Keratinocyte (primary cell): Measurements from ENCODE around the gene PCTP. TPM values are rescaled to one million over a fixed set of nuclear protein-coding genes. Genes with fewer than 3 reads are reported as not detected.

ENCODE experiments used
- DNase-seq: peaks from one replicate; pipeline ENCODE4 v3.0.0-alpha.2; 2011; ENCODE audit warnings: low read depth, missing footprints, low spot score
- FAIRE-seq: peaks from 2 replicates; lab custom pipeline; 2011; peaks lifted over from hg19 to GRCh38; lab: Jason Lieb, UNC
- H2AFZ ChIP-seq: 2 replicates; pipeline ENCODE4 v1.6.0; 2012; ENCODE audit warnings: low read length, control low read depth, inconsistent platforms; ENCODE audit not compliant: control insufficient read depth
- H3K27ac ChIP-seq: 2 replicates; pipeline ENCODE4 v1.5.1; 2011; ENCODE audit warnings: low read length; ENCODE audit not compliant: control insufficient read depth, insufficient read depth
- H3K27me3 ChIP-seq: 3 replicates; pipeline ENCODE4 v1.6.0; 2011; ENCODE audit warnings: low read length; ENCODE audit not compliant: control insufficient read depth, insufficient read depth; ENCODE audit errors: extremely low read depth
- H3K36me3 ChIP-seq, 2 experiments: 2 replicates in 1 of 2; 3 replicates in 1 of 2; pipeline ENCODE4 v1.5.1; 2011; ENCODE audit warnings: low read length in 2 of 2, mild to moderate bottlenecking in 1 of 2; ENCODE audit not compliant: control insufficient read depth in 2 of 2, insufficient read depth in 2 of 2; ENCODE audit errors: extremely low read depth in 1 of 2
- H3K4me1 ChIP-seq: 3 replicates; pipeline ENCODE4 v1.5.1; 2011; ENCODE audit warnings: low read length; ENCODE audit not compliant: control insufficient read depth, insufficient read depth; ENCODE audit errors: extremely low read depth
- H3K4me2 ChIP-seq: 3 replicates; pipeline ENCODE4 v1.6.0; 2011; ENCODE audit warnings: low read depth, low read length; ENCODE audit not compliant: control insufficient read depth, insufficient read depth; ENCODE audit errors: extremely low read depth
- H3K4me3 ChIP-seq, 3 experiments: fragments of 200-600 bp in 1 of 3; sonication (generic) in 1 of 3; 2 replicates in 2 of 3; 3 replicates in 1 of 3; pipeline ENCODE4 v1.5.1; 2011 to 2016; ENCODE audit warnings: low read length in 3 of 3, mild to moderate bottlenecking in 3 of 3, control low read depth in 2 of 3, inconsistent platforms in 1 of 3, low read depth in 1 of 3, mixed read lengths in 1 of 3, mixed run types in 1 of 3, moderate library complexity in 1 of 3; ENCODE audit not compliant: control insufficient read depth in 2 of 3, insufficient read depth in 2 of 3; ENCODE audit errors: extremely low read depth in 1 of 3
- H3K79me2 ChIP-seq: 2 replicates; pipeline ENCODE4 v1.6.0; 2012; ENCODE audit warnings: low read length; ENCODE audit not compliant: control insufficient read depth, insufficient read depth
- H3K9ac ChIP-seq: 3 replicates; pipeline ENCODE4 v1.6.0; 2011; ENCODE audit warnings: low read length; ENCODE audit not compliant: control insufficient read depth, insufficient read depth; ENCODE audit errors: extremely low read depth
- H3K9me1 ChIP-seq: 3 replicates; pipeline ENCODE4 v1.6.0; 2011; ENCODE audit warnings: low read length; ENCODE audit not compliant: control insufficient read depth, insufficient read depth; ENCODE audit errors: extremely low read depth
- H3K9me3 ChIP-seq: 2 replicates; pipeline ENCODE4 v1.5.1; 2012; ENCODE audit warnings: low read depth, low read length; ENCODE audit not compliant: control insufficient read depth
- H4K20me1 ChIP-seq: 3 replicates; pipeline ENCODE4 v1.6.0; 2011; ENCODE audit warnings: low read length; ENCODE audit not compliant: control insufficient read depth, insufficient read depth; ENCODE audit errors: extremely low read depth
- EZH2 ChIP-seq: IDR thresholded peaks from one replicate; pipeline ENCODE4 v1.6.1; 2012; ENCODE audit warnings: inconsistent platforms, mild to moderate bottlenecking, low read length, moderate library complexity
- dilution Hi-C: fragments of 300-500 bp; cut with MboI; formaldehyde crosslinking; loops from one replicate; pipeline ENCODE4 v1.7.0; 2020; ENCODE audit warnings: low sequenced_read_pairs; ENCODE audit not compliant: extremely low pct_ligation_motif_present
- polyA plus RNA-seq, 5 experiments: library from polyadenylated mRNA; depleted of rRNA in 3 of 5; stranded (reverse) in 3 of 5; stranded (forward) in 1 of 5; unstranded in 1 of 5; fragments of >200 nt; gene quantifications; 1 replicate in 1 of 5; 2 replicates in 3 of 5; 3 replicates in 1 of 5; pipeline versions ENCODE4 v1.2.1 to v1.2.3, GENCODE V29; 2011 to 2012; ENCODE audit warnings: missing spikeins in 2 of 5, low read depth in 1 of 5, low replicate concordance in 1 of 5
- TF ChIP-seq, protein P1 (sequence below), 3 experiments: IDR thresholded peaks in 1 of 3; conservative IDR thresholded peaks in 1 of 3; optimal IDR thresholded peaks in 1 of 3; 2 replicates in 2 of 3; 3 replicates in 1 of 3; pipeline versions ENCODE3 to v1.5.1; 2011; ENCODE audit warnings: low read length in 3 of 3, mild to moderate bottlenecking in 3 of 3, moderate library complexity in 2 of 3, control low read depth in 1 of 3, inconsistent platforms in 1 of 3; ENCODE audit not compliant: insufficient read depth in 2 of 3; ENCODE audit errors: extremely low read depth in 1 of 3

PCTP gene
- polyA plus RNA-seq, 1 donor (not counting 4 experiments of a cell fraction or from before 2014, with no cell fraction given): 29.5 TPM

DNA sequence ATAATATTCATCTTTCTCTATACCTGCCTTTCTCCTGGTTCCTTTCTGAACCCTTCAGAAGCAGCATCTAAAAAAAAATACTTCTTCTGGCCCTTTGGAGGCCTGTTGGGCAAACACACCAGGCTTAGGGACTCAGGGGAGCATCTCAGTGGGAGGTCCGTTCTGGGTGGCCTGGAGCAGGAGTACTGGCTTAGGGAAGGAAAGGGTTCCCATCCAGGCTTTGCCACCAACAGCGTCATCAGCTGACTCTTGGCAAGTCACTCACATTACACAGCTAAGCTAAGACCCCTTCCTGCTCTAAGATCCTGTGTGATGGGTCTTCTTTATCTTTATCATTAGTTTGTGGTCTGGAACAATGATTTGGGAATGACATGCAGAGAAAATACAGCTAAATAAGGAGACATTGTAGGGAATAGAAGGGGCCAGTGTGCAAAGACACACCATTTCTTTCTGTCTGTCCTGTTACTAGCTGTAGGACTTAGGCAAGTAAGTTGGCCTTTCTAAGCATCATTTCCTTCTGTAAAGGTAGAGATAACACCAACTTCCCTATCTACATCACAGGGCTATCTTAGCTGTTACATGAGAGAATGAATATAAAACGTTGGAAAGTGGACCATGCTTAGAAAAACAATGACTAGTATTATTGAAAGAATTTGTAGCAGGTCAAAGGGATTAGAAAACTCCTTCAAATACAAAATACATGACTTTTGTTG is 9.9 kb downstream of the PCTP start:
- TF ChIP-seq, protein P1, sequence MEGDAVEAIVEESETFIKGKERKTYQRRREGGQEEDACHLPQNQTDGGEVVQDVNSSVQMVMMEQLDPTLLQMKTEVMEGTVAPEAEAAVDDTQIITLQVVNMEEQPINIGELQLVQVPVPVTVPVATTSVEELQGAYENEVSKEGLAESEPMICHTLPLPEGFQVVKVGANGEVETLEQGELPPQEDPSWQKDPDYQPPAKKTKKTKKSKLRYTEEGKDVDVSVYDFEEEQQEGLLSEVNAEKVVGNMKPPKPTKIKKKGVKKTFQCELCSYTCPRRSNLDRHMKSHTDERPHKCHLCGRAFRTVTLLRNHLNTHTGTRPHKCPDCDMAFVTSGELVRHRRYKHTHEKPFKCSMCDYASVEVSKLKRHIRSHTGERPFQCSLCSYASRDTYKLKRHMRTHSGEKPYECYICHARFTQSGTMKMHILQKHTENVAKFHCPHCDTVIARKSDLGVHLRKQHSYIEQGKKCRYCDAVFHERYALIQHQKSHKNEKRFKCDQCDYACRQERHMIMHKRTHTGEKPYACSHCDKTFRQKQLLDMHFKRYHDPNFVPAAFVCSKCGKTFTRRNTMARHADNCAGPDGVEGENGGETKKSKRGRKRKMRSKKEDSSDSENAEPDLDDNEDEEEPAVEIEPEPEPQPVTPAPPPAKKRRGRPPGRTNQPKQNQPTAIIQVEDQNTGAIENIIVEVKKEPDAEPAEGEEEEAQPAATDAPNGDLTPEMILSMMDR (optimal IDR thresholded peaks at IDR 0.05 in 1 of 3, IDR thresholded peaks at IDR 0.05 in 1 of 3, conservative IDR thresholded peaks at IDR 0.05 in 1 of 3; ENCODE audit: extremely low read depth in 1 of 3, insufficient read depth in 2 of 3, low read length in 3 of 3): no peak
- no peak for TF ChIP-seq EZH2
- Histone ChIP-seq H3K4me2 (no peak overlapping the region), H2AFZ (no peak overlapping the region), H3K9ac (no peak overlapping the region), H3K79me2 (no peaks in the 10 kb centered on the region), H4K20me1 (no peaks in the 10 kb centered on the region), H3K9me1 (no peaks in the 10 kb centered on the region), H3K9me3 (no peaks in the 10 kb centered on the region), H3K4me1 (no peaks in the 10 kb centered on the region), H3K36me3 (peaks cover 0 to 1% of the 10 kb centered on the region in 2 experiments), H3K27ac (no peak overlapping the region), H3K4me3 (no peak overlapping the region), H3K27me3 (no peaks in the 10 kb centered on the region)
- DNase-seq (no peak), FAIRE-seq (no peak)
- dilution Hi-C loops: no loop called here

DNA sequence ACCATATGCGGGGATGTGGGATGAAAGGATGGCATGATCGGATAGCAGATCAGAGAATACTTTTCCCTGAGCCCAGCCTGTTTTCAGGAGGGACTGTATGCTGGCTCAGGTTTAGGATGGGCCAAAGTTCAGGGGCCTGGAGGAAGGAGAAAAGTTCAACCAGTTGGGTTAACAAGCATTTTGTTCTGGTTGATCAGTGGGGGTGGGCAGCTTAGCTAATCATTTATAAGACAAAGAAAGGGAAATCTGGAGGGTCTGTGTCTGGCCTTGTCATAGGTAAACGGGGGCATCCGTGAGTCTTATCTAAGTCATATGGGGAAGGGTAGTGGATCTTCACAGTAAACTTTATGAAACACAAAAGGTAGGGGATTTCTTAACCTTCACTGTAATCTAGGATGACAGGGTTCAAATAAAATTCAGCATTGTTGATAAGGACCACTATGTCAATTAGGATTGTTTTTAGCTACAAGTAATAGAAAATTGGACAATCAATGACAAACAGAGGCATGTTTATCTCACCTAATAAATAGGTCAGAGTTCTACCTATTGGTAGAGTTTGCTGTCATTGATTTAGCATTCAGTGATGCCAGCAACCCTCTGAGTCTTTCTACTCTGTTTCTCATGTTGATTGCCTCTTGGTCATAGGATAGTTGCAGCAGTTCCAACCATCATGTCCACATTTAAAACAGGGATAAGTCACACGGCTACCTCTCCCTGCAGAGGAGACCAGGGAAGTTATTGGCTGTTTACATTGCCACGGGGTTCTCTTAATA is 11.4 kb downstream of the PCTP start:
- Histone ChIP-seq H3K27me3 (no peaks in the 10 kb centered on the region), H3K9me3 (no peaks in the 10 kb centered on the region), H3K36me3 (peaks cover 0 to 1% of the 10 kb centered on the region in 2 experiments), H3K4me1 (no peaks in the 10 kb centered on the region), H3K79me2 (no peaks in the 10 kb centered on the region), H3K4me2 (no peak overlapping the region), H3K9me1 (no peaks in the 10 kb centered on the region), H3K27ac (no peak overlapping the region), H3K4me3 (no peak overlapping the region), H3K9ac (no peak overlapping the region), H2AFZ (no peak overlapping the region), H4K20me1 (no peaks in the 10 kb centered on the region)
- dilution Hi-C loops: no loop called here
- FAIRE-seq (no peak), DNase-seq (no peak)
- no peak for TF ChIP-seq EZH2
